C4-2B (cell line): ENCODE data around the gene TUBB8.

Source experiments
- H3K27ac ChIP-seq: fragments of 450-650 bp; 2 replicates; pipeline ENCODE4 v1.5.1; 2017
- CTCF ChIP-seq: fragments of 450-650 bp; conservative IDR thresholded peaks from 2 replicates; pipeline ENCODE4 v1.5.1; 2017; ENCODE audit warnings: mild to moderate bottlenecking
- ZFX ChIP-seq: fragments of 450-650 bp; IDR thresholded peaks from 2 replicates; pipeline ENCODE4 v1.6.1; 2017

The TUBB8 gene

GRCh38 chr10:90161-90560, 41.1 kb upstream of the TUBB8 start:
- TF ChIP-seq CTCF: no peak
- no peak for TF ChIP-seq ZFX
- no peak overlapping the region for H3K27ac ChIP-seq

DNA sequence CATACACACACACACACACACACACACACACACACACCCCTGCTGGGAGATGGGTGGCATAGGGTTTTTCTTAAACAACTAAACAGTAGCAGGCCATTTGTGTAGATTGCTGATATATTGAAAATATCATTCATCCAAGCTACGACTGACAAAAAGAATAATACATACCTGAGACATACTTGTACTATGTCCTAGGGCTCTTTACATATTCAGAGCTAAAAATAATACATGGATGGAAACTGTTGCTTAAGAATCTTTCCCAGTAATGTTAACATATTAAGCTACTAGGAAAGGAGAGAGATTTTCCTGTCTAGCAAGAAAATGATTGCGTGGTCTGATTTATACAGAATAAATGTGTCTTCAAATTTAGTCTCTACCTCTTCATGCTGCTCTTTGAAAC, 40.2 kb upstream of the TUBB8 start:
- H3K27ac ChIP-seq: no peak overlapping the region
- TF ChIP-seq CTCF (no peak), ZFX (no peak)

GRCh38 chr10:88253-88652, 39.2 kb upstream of the TUBB8 start:
- no peak overlapping the region for H3K27ac ChIP-seq
- TF ChIP-seq CTCF (no peak), ZFX (no peak)

- H3K27ac ChIP-seq: no peak overlapping the region
- no peak for TF ChIP-seq ZFX
Observed at GRCh38 chr10:87177-88080, 38.3 kb upstream of the TUBB8 start.

- H3K27ac ChIP-seq: no peak overlapping the region
- TF ChIP-seq ZFX (no peak), CTCF (no peak)
Observed at GRCh38 chr10:86031-86430, 36.9 kb upstream of the TUBB8 start.

DNA sequence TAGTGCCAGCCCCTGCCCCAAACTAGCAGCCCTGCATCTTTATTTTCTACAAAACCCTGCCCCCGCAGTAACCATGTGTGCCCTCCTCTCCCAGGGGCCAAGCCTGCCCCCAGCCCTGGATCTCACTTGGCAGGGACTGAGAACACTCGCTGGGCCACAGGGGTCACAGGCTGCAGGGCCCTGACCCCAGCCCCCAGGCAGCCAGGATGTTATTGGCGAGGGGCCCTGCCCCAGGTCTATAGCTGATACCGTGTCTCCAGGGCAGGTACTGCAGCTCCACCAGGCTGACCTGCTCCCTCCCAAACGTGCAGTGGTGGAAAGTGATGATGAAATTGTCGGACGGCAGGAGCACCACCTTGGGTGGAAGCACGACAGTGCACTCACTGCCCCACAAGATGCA, 35.9 kb upstream of the TUBB8 start:
- TF ChIP-seq ZFX (no peak), CTCF (no peak)
- H3K27ac ChIP-seq: no peak overlapping the region

GRCh38 chr10:83930-84530, 34.9 kb upstream of the TUBB8 start:
- H3K27ac ChIP-seq: no peak overlapping the region
- TF ChIP-seq ZFX: no peak

GRCh38 chr10:80477-81105, 31.5 kb upstream of the TUBB8 start:
- no peak overlapping the region for H3K27ac ChIP-seq
- TF ChIP-seq CTCF (no peak), ZFX (no peak)
